Stimulated activated CD8-positive, alpha-beta memory T cell treated with anti-CD3 and anti-CD28 coated beads, Interleukin-4, amount 100 ng/mL, for 4 hours (primary cell): ENCODE data around the gene IDI2.
"Not testable (repeated sequence)": the region's sequence is repeated elsewhere in the genome, so short reads cannot be mapped to it uniquely, and the experiment has no call there.

Source experiments
- DNase-seq, 2 donors: peaks; one replicate each; pipeline ENCODE4 v3.0.0-alpha.2; 2020; ENCODE audit warnings: low read depth in 2 of 2, low spot score in 1 of 2

IDI2 gene

DNA sequence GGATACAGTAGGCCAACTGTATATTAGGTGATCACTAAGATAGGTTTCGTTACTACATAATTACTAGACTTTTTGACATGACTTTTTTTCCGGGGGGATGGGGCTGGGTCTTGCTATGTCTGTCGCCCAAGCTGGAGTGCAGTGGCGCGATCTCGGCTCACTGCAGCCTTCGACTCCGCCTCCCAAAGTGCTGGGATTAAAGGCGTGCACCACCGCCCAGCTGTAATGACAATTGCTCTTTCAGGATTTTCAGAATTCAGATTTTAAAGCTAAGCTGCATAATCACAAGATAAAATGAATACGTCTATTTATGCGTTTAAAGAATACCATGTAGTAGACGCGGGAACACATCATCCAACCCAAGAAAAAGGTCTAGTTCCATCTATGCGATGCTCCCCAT lies 22.3 kb upstream of the IDI2 start:
- no peak for DNase-seq

DNA sequence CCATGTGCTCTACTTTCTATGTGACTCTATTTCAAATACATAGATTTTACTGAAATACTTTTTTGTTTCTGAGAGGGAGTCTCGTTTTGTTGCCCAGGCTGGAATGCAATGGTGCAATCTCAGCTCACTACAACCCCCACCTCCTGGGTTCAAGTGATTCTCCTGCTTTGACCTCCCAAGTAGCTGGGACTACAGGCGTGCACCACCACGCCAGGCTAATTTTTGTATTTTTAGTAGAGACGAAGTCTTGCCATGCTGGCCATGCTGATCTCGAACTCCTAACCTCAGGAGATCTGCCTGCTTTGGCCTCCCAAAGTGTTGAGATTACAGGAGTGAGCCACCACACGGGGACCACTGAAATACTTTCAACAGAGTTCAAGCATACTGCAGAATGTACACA lies 19.8 kb upstream of the IDI2 start:
- DNase-seq, result no peak

- no peak for DNase-seq
These were observed 19.3 kb upstream of the IDI2 start for GRCh38 chr10:1044964-1045363.

DNA sequence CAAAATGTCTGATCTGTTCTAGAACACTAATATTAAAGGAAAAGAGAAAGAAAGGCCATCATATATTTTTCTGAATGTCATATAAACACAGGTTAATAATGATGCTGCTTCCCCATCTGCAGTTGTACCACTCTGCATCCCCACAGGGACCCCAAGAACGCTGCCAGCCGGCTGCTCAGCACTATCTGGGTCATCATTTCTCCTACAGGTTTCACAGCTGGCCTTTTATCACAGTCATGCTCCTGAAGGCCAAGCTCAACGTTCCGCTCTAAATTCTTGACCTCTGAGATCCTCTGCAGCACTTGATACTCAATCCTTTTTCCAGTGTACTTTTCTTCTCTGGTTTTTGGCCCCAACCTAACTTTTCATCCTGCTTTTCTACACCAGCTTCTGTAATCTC lies 18.5 kb upstream of the IDI2 start:
- DNase-seq, result no peak

- DNase-seq, result no peak
These were observed 17.9 kb upstream of the IDI2 start for GRCh38 chr10:1043532-1043995.

GRCh38 chr10:1041514-1041913 lies 15.9 kb upstream of the IDI2 start:
- DNase-seq, result no peak

DNA sequence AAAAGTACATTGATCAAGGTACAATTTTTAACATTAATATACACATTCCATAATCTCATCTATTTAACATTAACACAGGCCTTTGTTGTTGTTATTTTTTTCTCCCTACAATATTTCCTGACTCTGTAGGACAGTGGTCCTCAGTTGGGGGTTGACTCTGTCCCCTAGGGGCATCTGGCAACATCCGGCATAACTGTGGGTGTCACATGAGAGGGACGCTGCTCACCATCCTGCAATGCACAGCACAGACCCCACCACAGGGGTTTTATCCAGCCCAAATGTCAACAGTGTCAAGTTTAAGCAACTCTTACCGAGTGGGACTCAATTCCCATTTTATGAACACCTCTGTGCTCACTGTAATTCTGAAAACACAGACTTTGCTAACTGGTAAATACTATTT lies 14.5 kb upstream of the IDI2 start:
- DNase-seq, result no peak

GRCh38 chr10:1038769-1039168 lies 13.1 kb upstream of the IDI2 start:
- not testable (repeated sequence) for DNase-seq

- DNase-seq, result no peak
These were observed 11.4 kb upstream of the IDI2 start for GRCh38 chr10:1037098-1037497.

DNA sequence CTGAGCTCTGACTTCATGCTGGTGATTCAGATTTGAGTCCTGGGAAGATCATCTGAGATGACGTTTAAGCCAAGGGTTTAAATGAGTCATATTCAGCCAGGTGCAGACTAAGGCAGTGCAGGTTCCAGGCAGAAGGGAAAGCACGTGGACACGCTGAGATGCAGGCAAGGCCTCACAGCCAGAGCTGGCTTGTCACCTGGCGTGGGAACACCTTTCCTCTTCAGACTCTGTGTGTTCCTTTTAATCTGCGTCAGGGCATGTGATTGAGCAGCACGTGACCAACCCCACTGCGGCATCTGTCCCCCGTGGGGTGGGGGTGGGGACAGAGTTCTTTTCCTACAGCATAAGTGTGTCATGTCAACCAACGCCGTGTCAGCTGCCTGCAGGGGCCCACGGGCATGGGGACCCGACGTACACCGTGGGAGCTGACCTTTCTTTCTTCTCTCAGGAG lies 10.7 kb upstream of the IDI2 start:
- no peak for DNase-seq

DNA sequence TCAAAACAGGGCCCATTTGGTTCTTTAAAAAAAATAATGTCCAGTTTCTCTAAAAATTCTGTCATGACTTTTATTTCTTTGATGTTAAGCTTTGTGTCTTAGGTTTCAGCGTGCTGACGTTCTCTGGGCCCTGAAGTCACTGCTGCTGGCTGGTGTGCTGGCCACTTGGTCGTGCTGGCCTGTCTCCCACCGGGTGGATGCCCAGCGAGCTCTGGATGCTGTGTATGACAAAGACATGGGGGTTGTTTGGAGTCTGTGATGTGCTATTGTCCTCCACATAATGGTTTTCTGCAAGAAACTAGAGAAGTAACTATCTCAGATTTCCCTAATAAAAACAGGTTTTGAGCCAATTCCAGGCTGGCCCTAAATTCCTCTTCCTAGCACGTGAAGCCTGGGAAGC lies 9.5 kb upstream of the IDI2 start:
- no peak for DNase-seq

DNA sequence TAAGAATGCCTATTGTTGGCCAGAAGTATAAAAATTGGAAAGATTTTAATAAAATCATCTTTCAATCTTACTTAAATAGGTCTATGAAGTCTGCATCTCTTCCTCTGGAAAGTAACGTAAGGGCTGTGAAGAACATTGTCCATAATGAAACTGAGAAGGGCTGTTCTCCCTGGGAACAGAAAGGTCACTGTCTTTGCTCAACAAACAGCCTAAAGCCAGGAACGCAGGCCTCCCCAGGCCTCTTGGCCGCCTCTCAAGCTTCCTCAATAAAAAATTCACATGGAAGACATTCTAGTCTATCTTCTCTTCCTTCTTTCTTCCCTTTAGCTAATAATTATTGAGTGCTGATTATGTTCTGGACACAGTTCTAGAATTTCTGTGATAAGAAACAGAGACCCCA lies 9.1 kb upstream of the IDI2 start:
- DNase-seq, result no peak

- DNase-seq, result no peak
These were observed 7.9 kb upstream of the IDI2 start for GRCh38 chr10:1033601-1034000.

DNA sequence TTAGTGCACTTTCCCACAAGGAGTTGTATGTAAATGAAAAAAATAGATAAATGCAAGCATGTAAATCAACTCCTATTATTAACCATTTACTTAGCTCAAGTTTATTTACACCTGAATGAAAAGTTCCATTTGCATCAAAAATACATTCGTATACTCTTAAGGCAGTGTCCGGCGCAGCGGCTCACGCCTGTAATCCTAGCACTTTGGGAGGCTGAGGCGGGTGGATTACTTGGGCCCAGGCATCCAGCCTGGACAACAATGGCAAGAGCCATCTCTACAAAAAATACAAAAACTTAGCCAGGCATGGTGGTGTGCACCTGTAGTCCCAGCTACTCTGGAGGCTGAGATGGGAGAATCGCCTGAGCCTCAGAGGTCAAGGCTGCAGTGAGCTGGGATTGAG lies 4.2 kb upstream of the IDI2 start:
- no peak for DNase-seq

DNA sequence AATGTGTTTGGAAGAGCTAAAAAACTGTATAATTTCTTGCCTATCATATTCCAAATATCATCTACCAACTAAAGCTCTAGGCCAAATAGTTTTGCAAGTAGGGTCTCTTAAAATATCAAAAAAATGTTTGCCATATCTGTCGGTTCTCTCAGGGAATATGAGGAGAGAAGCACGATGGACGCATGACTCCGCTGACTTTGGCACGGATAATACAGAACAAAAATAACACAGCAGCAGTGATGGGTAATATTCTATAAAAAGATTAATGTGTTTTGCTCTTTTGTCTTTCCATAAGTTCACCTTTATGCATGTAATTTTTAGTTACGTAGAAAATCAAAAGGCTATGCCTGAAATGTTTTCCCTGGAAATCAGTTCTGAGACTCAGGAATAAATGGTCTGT lies 919 bp upstream of the IDI2 start:
- no peak for DNase-seq

- DNase-seq, result no peak
These were observed 1.6 kb downstream of the IDI2 start for GRCh38 chr10:1024103-1024502.

DNA sequence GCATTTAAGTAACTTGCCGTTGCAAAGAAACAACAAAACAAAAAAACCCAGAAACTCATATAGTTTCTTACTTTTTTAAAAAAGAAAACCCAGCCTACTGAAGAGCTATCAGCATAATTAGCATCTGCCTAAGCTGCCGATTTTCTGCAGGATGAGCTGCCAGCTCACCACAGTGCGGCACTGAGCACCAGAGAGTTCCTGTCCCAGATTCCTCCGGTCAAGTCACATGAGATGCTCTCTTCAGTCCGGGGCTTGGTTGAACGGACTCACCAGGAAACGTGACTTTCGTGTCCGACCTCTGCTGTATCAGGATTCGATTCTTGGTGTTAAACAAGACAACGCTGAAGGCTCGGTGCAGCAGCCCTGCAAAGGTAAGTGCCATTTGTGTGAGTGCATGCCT lies 3.2 kb downstream of the IDI2 start:
- DNase-seq, result no peak

DNA sequence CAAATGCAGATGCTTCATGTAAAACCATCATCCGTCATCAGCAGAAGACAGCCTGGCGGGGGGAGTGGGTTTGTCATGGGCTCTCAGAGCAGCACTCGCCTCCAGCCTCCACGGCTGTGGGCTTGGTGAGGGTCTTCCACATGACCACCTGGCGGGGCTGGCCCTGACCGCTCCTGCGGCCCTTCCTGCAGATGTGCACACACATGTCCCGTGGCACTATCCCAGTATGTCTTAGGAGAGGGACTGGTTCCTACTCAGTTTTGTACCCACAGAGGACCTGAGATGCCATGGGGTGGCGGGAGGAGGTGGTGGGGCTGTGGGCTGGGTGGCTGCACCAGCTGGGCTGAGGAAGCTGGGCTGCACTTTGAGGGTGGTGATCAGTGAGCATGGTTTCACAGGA lies 4.7 kb downstream of the IDI2 start:
- no peak for DNase-seq

- no peak for DNase-seq
These were observed 5.2 kb downstream of the IDI2 start for GRCh38 chr10:1020460-1020859.

DNA sequence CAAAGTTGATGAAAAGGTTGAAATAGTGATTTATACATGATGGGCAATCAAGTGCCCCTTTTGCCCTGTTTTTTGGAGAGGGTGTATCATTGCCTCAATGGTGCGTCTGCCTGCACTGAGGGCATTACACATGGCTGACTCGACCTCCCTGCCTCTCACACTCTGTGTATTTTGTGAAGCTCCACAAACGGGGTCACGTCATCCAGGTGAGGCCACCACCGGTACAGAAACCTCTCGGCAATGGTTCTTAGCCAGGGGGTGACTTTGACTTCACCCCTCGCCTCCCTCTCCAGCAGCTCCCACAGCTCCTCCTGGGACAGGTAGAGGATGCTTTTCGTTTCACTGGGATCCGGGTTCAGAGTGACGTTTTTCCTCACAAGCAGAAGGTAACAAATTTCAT lies 6.3 kb downstream of the IDI2 start:
- no peak for DNase-seq

GRCh38 chr10:1015688-1016087 lies 10.0 kb downstream of the IDI2 start:
- DNase-seq, result no peak

DNA sequence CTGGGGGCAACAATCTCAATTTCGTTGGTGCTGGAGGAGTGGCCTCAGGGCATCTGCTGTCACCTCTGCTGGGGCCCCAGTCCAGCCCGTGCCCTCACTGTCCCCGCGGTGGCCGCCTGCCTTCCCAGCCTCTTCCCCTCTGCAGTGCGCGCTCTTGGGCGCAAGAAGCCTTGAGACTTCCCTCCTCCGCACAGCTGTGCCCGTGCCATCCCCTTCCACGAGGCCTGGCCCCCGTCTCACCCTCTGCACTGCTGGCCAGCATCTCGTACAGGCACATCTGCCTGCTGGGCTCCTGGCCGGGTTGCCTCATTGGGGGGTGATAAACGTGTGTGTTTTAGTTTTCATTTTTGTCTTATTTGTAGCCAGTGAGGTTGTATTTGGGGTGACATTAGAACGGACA lies 14.0 kb downstream of the IDI2 start:
- DNase-seq, result no peak

- no peak for DNase-seq
These were observed 15.0 kb downstream of the IDI2 start for GRCh38 chr10:1010703-1011102.

DNA sequence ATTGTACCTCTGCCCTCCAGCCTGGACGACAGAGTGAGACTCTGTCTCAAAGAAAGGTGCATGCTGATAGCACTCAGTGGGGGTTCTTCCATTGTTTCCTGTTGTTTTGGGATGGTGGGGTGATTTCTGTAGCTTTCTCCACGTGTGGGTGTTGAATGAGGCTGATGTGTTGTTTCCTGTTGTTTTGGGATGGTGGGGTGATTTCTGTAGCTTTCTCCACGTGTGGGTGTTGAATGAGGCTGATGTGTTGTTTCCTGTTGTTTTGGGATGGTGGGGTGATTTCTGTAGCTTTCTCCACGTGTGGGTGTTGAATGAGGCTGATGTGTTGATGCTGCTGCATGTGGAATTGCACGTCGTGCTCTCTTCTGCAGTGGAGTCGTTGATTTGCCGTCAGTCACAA lies 15.7 kb downstream of the IDI2 start:
- DNase-seq, result not testable (repeated sequence)
